WTC11 (cell line): ENCODE data around the gene STAG1. TPM values are rescaled to one million over a fixed set of nuclear protein-coding genes. Genes with fewer than 3 reads are reported as not detected.

ENCODE experiments used
- ATAC-seq: fragments of 200-7000 bp; cut with Tn5 transposase; 2 replicates; pipeline ENCODE4 v1.10.0; 2021; ENCODE audit warnings: mild to moderate bottlenecking, moderate library complexity
- CTCF ChIA-PET: fragments of 300-600 bp; sonication (Branson Sonifier 250); formaldehyde crosslinking; loops from one replicate; lab custom pipeline; 2021; ENCODE audit warnings: antibody characterized with exemption; lab: Charles Lee
- POLR2A ChIA-PET: fragments of 350-600 bp; sonication (Branson Sonifier 250); formaldehyde crosslinking; loops from one replicate; lab custom pipeline; 2021; ENCODE audit warnings: antibody characterized with exemption; lab: Charles Lee
- DNase-seq: peaks from one replicate; pipeline ENCODE4 v3.0.0; 2021; ENCODE audit warnings: low spot score
- H3K27ac Mint-ChIP-seq: 2 replicates; pipeline ENCODE4 v1.8.0; 2021; ENCODE audit warnings: mixed read lengths
- H3K27me3 Mint-ChIP-seq: 2 replicates; pipeline ENCODE4 v1.8.0; 2021; ENCODE audit warnings: low read depth, mild to moderate bottlenecking, moderate library complexity, mixed read lengths
- H3K36me3 Mint-ChIP-seq: 2 replicates; pipeline ENCODE4 v1.8.0; 2021; ENCODE audit warnings: mixed read lengths
- H3K4me1 Mint-ChIP-seq: 2 replicates; pipeline ENCODE4 v1.8.0; 2022; ENCODE audit warnings: mixed read lengths
- H3K4me3 Mint-ChIP-seq: 2 replicates; pipeline ENCODE4 v1.8.0; 2021; ENCODE audit warnings: mild to moderate bottlenecking, moderate library complexity, mixed read lengths
- H3K9me3 Mint-ChIP-seq: 2 replicates; pipeline ENCODE4 v1.8.0; 2021; ENCODE audit warnings: mixed read lengths
- AFF4 ChIP-seq: sonication (generic); formaldehyde crosslinking; IDR thresholded peaks from 2 replicates; pipeline ENCODE4 v1.8.1; 2023; ENCODE audit warnings: mild to moderate bottlenecking, missing genetic modification reagents, borderline replicate concordance
- AR ChIP-seq: fragments of 250-450 bp; sonication (Bioruptor Pico); IDR thresholded peaks from 2 replicates; pipeline ENCODE4 v1.9.0; 2021; ENCODE audit warnings: mild to moderate bottlenecking
- ARID4B ChIP-seq: sonication (generic); formaldehyde crosslinking; IDR thresholded peaks from 2 replicates; pipeline ENCODE4 v1.8.0; 2023; ENCODE audit warnings: missing genetic modification reagents, mild to moderate bottlenecking, borderline replicate concordance
- CDX4 ChIP-seq: fragments of 250-450 bp; sonication (Bioruptor Pico); IDR thresholded peaks from 2 replicates; pipeline ENCODE4 v1.9.0; 2021; ENCODE audit warnings: moderate library complexity, mild to moderate bottlenecking, inconsistent platforms, borderline replicate concordance
- EMX1 ChIP-seq: fragments of 250-450 bp; sonication (Bioruptor Pico); IDR thresholded peaks from 2 replicates; pipeline ENCODE4 v1.8.0; 2021; ENCODE audit warnings: mild to moderate bottlenecking
- ESRRA ChIP-seq: sonication (generic); formaldehyde crosslinking; IDR thresholded peaks from 2 replicates; pipeline ENCODE4 v1.8.1; 2022; ENCODE audit warnings: mild to moderate bottlenecking, missing genetic modification reagents, borderline replicate concordance
- IRF1 ChIP-seq: sonication (generic); formaldehyde crosslinking; IDR thresholded peaks from 2 replicates; pipeline ENCODE4 v1.8.0; 2023; ENCODE audit warnings: missing genetic modification reagents
- IRF2 ChIP-seq: sonication (generic); formaldehyde crosslinking; IDR thresholded peaks from 2 replicates; pipeline ENCODE4 v1.8.0; 2022; ENCODE audit warnings: low read depth, missing genetic modification reagents, borderline replicate concordance
- JAZF1 ChIP-seq: fragments of 250-450 bp; sonication (Bioruptor Pico); IDR thresholded peaks from 2 replicates; pipeline ENCODE4 v1.9.0; 2021; ENCODE audit warnings: moderate library complexity, mild to moderate bottlenecking, inconsistent platforms
- JUN ChIP-seq: sonication (generic); formaldehyde crosslinking; IDR thresholded peaks from 2 replicates; pipeline ENCODE4 v1.8.0; 2023; ENCODE audit warnings: mild to moderate bottlenecking, missing genetic modification reagents
- MXD4 ChIP-seq: fragments of 250-450 bp; sonication (Bioruptor Pico); IDR thresholded peaks from 2 replicates; pipeline ENCODE4 v1.8.0; 2021; ENCODE audit warnings: mild to moderate bottlenecking, moderate library complexity, borderline replicate concordance
- SOX15 ChIP-seq: fragments of 250-450 bp; sonication (Bioruptor Pico); IDR thresholded peaks from 2 replicates; pipeline ENCODE4 v1.9.0; 2021; ENCODE audit warnings: mild to moderate bottlenecking
- SP1 ChIP-seq: sonication (generic); formaldehyde crosslinking; conservative IDR thresholded peaks from 2 replicates; pipeline ENCODE4 v1.8.1; 2022; ENCODE audit warnings: missing genetic modification reagents
- ZBTB43 ChIP-seq: sonication (generic); formaldehyde crosslinking; IDR thresholded peaks from 2 replicates; pipeline ENCODE4 v1.8.1; 2023; ENCODE audit warnings: mild to moderate bottlenecking, missing genetic modification reagents
- ZMAT4 ChIP-seq: fragments of 250-450 bp; sonication (Bioruptor Pico); IDR thresholded peaks from 2 replicates; pipeline ENCODE4 v1.9.0; 2021; ENCODE audit warnings: mild to moderate bottlenecking
- ZNF232 ChIP-seq: sonication (generic); formaldehyde crosslinking; IDR thresholded peaks from 2 replicates; pipeline ENCODE4 v1.8.0; 2022; ENCODE audit warnings: mild to moderate bottlenecking, missing genetic modification reagents
- ZNF281 ChIP-seq: sonication (generic); formaldehyde crosslinking; IDR thresholded peaks from 2 replicates; pipeline ENCODE4 v1.8.0; 2023; ENCODE audit warnings: mild to moderate bottlenecking, missing genetic modification reagents
- total RNA-seq: library from RNA; stranded (reverse); gene quantifications from 3 replicates; pipeline ENCODE4 v1.2.3, GENCODE V29; 2021

The STAG1 gene
- total RNA-seq, 1 experiment from 2014 or later, result 20.7 TPM

- Mint-ChIP-seq H3K4me1 (peaks cover 21% of the 10 kb centered on the region), H3K27ac (no peak overlapping the region), H3K36me3 (peaks cover 32% of the 10 kb centered on the region), H3K27me3 (no peaks in the 10 kb centered on the region), H3K9me3 (no peaks in the 10 kb centered on the region), H3K4me3 (no peak overlapping the region)
- no peak for DNase-seq
- no peak for ATAC-seq
- ChIA-PET POLR2A (interaction anchor here (0.6 kb wide), 1 partner anchor 20 kb away, joined by 7 read pairs; no protein-coding TSS in a partner anchor), CTCF (interaction anchor here (0.6 kb wide), 1 partner anchor 135 kb away, joined by 3 read pairs; no protein-coding TSS in a partner anchor)
- TF ChIP-seq ZMAT4 (CRISPR knock-in tag) (no peak), IRF2 (CRISPR knock-in tag) (no peak), IRF1 (CRISPR knock-in tag) (no peak), AFF4 (CRISPR knock-in tag) (no peak), ZNF281 (CRISPR knock-in tag) (no peak), ZBTB43 (CRISPR knock-in tag) (no peak), ESRRA (CRISPR knock-in tag) (no peak), MXD4 (CRISPR knock-in tag) (no peak), EMX1 (CRISPR knock-in tag) (no peak), CDX4 (CRISPR knock-in tag) (no peak), JUN (CRISPR knock-in tag) (no peak), AR (CRISPR knock-in tag) (no peak), ZNF232 (no peak), JAZF1 (no peak), SOX15 (CRISPR knock-in tag) (no peak), ARID4B (CRISPR knock-in tag) (no peak), SP1 (CRISPR knock-in tag) (no peak)
These were observed 458.0 kb downstream of the STAG1 start for GRCh38 chr3:136294176-136294575.
